Stimulated activated CD8-positive, alpha-beta memory T cell treated with anti-CD3 and anti-CD28 coated beads, Interleukin-15, amount 100 ng/mL, for 48 hours (primary cell): ENCODE data around the gene KRTAP11-1.

Experiments used
- DNase-seq, 2 donors: peaks; one replicate each; pipeline ENCODE4 v3.0.0-alpha.2; 2020; ENCODE audit warnings: low read depth in 2 of 2

The KRTAP11-1 gene, protein sequence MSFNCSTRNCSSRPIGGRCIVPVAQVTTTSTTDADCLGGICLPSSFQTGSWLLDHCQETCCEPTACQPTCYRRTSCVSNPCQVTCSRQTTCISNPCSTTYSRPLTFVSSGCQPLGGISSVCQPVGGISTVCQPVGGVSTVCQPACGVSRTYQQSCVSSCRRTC

DNA sequence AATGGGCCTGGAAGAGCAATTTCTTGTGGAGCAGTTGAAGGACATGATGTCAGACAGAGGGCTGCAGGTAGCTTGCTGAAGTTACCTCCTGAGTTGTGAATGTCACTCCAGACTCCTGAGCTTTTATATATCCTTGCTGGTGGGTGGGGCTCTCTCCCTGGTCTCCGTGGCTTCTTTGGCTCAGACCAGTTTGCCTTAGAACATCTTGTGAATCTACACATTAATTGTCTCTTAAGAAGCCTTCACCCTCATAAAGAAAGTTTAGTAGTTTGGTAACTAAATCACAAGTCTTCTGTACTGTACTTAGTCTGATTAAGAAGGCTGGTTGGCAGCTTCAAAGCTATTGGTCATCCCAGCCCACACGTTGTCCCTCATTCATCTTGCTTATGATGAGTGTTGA lies at the start of gene KRTAP11-1:
Gene KRTAP11-1 (minus strand): TSS at position 101 of the 400 bp plus-strand sequence. CDS start 56 bp downstream, at position 45.
- no peak for DNase-seq

GRCh38 chr21:30924146-30924700 lies 42.8 kb upstream of the KRTAP11-1 start:
- DNase-seq = no peak

DNA sequence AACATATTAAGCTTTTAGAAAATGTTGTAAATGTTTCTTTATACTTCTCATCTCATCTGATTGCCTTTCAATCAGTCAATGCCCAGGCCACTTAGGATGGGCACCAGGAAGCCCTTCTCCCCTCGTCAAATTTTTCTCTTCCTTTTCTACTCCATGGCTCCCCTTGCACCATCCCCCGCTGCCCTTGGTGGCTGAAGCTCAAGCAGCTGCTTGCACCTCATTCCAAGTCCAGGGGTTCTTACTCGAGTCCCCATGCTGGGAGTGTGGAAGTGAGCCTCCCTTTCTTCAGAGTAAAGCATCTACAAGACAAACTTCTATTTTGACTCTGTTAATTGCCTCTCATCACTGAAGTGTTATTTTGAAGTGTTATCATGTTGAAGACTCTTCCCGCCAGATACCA lies 39.7 kb upstream of the KRTAP11-1 start:
- no peak for DNase-seq

DNA sequence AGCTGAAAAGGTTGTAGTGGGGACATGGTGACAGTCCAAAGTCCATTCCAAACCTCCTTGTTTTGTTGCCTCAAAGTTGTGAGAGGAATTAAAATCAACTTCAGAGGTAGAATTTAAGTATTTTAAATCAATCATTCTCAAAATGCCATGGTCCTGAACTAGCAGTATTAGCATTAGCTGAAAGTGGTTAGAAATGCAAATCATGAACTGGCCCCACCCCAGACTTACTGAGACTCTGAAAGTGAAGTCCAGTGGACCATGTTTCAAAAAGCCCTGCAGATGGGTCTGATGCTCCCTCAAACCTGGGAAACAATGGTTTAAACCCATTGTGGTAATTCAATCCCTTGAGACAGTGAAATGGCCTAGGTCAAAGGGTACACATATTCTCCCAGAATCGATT lies 36.2 kb upstream of the KRTAP11-1 start:
- DNase-seq = no peak

GRCh38 chr21:30900881-30901280 lies 19.5 kb upstream of the KRTAP11-1 start:
- DNase-seq = no peak

DNA sequence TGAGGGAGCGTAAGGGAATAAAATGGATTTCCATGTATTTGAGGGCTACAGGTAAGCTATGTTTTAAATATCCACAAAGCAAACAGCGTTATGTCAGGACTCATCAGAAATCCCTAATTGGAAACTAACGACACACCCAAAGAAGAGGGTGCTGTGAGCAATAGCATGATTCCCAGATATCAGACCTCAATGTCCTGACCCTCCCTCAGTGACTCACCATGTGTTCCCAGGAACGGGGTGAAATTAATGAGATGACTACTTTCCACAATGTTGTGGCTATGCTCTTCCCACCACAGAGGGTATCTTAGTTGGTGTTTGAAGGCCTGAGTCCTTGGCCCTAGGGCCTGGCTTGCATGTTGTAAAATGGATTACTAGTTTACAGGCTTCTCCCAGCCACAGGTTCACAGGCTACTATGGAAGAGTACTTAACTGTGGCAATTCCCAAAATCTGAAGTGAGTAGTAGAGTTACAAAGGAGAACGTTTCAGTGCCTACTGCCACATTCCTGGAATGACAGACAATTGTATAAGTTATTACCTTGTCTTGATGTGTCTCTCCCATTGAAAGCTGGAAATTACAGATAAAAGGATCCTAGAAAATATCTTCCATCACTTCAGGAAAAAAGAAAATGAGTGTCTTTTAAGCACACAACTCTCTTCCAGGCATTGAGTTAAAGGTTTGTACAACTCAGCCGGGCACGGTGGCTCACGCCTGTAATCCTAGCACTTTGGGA lies 1.7 kb upstream of the KRTAP11-1 start:
- DNase-seq = no peak

DNA sequence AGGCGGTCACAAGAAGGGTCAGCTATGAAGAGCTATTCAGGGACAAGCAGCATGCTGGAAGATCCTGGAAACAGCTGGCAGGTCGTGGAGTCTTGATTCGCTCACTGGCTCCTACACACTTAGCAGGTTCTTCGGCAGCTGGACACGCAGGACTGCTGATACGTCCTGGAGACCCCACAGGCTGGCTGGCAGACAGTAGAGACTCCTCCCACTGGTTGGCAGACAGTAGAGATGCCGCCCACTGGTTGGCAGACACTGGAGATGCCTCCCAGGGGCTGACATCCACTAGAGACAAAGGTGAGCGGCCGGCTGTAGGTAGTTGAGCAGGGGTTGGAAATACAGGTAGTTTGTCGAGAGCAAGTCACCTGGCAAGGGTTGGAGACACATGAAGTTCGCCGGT lies 466 bp downstream of the KRTAP11-1 start:
- no peak for DNase-seq

DNA sequence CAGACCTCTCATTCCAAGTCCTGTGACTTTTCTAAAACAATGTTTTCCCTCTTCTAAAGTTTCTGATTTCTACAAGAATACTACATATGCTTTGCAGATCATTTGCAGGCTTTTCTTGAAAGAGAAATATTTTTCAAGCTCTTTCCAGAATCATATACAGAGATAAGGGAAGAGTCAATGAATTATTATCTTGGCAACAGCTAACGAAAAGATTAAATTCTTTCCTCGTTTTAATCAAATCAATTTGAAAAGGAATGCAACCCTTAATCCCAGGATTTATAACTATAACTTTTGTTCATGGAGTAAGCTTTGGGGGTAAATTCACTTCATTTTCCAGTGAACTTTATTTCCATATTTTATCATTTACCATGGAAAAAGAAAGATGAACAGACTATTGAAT lies 6.9 kb downstream of the KRTAP11-1 start:
- no peak for DNase-seq

- DNase-seq = no peak
These were observed 33.5 kb downstream of the KRTAP11-1 start for GRCh38 chr21:30847627-30848500.

GRCh38 chr21:30842990-30843389 lies 38.4 kb downstream of the KRTAP11-1 start:
- DNase-seq = no peak

- DNase-seq = peak; percentile 4 to 9
These were observed 42.1 kb downstream of the KRTAP11-1 start for GRCh38 chr21:30839304-30839703.

DNA sequence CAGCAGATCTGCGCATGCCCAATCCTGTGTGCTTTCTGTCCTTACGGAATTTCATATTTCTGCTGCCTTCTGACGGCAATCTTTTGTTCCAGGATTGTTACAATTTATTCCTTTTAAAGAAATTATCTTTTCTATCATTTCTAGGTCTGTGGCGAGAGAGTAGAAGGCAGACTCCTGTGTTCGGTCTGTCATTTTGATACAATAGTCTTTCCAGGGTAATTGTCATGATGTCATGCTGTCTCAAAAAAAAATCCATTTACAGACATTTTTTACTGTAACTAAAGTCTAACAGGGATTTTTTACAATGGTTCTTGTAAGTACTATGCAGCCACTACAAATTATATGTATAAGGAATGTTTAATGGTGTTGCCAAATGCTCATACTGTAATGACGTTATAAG lies 42.8 kb downstream of the KRTAP11-1 start:
- no peak for DNase-seq

DNA sequence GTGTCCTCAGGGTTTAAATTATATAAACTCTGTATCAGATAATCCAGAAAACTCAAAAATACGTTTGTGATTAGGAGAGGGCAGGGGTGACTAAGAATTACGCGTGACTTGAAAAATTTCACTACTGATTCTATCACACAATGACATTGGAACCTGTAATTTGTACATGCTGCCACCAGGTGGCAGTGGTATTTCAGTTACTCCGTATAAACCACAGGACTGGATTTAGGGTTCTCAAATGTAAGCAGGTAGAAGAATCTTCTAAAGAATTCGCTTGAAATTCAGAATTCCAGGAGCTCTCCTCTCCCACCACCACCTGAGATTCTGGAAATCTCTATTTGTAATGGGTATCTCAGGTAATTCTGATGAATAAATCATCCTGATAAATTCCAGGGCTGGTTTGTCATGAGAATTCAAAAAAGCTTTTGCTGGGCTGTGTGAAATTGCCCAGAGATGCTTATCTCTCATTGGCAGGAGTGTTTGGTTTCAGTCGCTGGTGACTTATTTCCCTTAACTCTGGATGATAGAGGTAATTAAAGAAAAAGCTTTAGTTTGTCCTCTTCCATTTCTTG lies 50.1 kb downstream of the KRTAP11-1 start:
- peak in 1 of 2 donors; percentile 2 for DNase-seq
